GM21723 (cell line): ENCODE results near the gene DUSP2.

ENCODE experiments used
- ATAC-seq: cut with Tn5 transposase; IDR thresholded peaks from one replicate; pipeline ENCODE4 v1.9.1; 2021; ENCODE audit warnings: mild to moderate bottlenecking, moderate library complexity; ENCODE audit not compliant: unreplicated experiment

DUSP2 gene

GRCh38 chr2:96145036-96145847 is at the start of gene DUSP2:
Gene DUSP2, minus strand, starts transcription at chr2:96145440. Its CDS starts 86 bp downstream, at chr2:96145354.
- peak; percentile 53 for ATAC-seq

- ATAC-seq = no peak
Measured at GRCh38 chr2:96191937-96192670, 46.9 kb upstream of the DUSP2 start.

DNA sequence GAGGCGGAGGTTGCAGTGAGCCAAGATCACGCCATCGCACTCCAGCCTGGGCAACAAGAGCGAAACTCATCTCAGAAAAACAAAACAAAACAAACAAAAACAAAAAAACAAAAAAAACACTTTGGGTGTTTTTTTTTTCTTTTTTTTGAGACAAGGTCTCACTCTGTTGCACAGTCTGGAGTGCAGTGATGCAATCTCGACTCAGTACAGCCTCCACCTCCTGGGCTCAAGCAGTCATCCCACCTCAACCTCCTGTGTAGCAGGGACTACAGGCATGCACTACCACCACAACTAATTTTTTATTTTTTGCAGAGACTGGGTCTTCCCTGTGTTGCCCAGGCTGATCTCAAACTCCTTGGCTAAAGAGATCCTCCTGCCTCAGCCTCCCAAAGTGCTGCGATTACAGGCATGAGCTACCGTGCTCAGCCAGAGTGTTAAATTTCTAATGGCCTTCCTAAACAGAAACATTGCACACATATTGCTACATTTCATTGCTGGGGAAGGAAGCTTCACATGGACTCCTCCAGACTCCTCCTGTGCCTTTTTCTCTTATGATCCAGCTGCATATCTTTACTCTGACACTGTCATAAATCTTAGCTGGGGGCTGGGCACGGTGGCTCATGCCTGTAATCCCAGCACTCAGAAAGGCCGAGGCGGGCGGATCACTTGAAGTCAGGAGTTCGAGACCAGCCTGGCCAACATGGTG is 43.7 kb upstream of the DUSP2 start:
- ATAC-seq = no peak

DNA sequence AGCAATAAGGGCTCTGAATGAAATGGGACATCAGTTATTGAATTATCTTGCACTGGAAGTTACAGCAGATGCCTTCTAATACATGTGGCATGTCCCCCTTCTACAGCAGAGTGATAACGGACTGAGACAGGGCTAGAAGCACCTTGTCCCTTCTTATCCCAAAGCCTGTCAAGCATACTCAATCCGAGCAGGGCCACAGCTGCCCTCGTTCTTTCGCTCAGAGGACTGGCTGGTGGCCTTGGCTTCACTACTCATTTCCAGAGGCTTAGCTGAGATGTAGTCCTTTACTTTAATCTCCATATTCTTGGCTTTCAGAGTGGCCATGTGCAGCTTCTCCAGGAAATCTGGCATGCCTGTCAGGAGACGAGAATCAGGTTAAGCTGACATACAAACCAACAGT is 41.3 kb upstream of the DUSP2 start:
- no peak for ATAC-seq

GRCh38 chr2:96185516-96185915 is 40.3 kb upstream of the DUSP2 start:
- ATAC-seq = no peak

GRCh38 chr2:96184989-96185388 is 39.7 kb upstream of the DUSP2 start:
- ATAC-seq = no peak

- ATAC-seq = no peak
Measured at GRCh38 chr2:96184188-96184587, 38.9 kb upstream of the DUSP2 start.

- no peak for ATAC-seq
Measured at GRCh38 chr2:96181529-96181928, 36.3 kb upstream of the DUSP2 start.

DNA sequence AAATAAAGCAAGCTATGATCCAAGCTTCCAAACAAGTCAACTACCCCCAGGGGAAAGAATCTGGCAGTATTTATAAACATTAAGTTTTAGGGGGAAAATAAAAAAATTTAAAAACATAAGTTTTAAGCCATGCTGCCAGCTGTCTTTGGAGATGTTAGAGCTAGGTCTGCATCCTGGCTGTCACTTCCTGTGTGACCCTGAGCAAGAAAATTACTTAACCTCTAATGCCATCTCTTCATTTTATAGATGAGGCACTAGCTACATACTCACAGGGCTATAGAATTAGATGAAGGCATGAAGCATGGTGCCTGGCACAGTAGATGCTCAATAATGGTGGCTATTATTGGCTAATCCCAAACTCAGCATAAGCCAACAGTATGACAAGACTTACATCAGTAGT is 35.3 kb upstream of the DUSP2 start:
- ATAC-seq = no peak

DNA sequence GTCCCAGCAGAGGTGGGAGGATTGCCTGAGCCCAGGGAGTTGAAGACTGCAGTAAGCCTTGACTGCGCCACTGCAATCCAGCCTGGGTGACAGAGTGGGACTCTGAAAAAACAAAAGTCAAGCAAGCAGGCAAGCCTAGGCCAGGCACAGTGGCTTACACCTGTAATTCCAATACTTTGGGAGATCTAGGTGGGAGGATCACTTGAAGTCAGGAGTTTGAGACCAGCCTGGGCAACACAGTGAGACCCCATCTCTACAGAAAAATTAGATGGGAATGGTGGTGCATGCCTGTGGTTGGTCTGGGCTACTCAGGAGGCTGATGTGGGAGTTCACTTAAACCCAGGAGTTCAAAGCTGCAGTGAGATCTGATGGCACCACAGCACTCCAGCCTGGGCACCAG is 34.8 kb upstream of the DUSP2 start:
- ATAC-seq = no peak

DNA sequence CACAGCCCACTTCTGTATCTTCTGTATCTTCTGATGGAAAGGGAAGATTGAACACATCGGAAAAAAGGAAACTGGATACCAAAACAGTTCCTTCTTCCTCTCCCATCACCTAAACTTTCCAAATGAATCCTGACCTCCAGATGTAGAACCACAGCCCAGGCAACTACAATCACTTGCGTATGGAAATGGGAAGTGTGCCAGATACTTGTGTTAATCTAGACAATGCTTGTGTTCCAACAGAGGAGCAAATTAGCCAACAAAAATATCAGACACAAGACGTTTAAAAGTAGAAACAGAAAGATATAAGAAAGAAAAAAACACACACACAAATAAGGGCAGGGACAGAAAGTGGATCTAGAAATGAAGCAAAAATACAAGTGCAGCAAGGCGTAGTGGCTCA is 31.4 kb upstream of the DUSP2 start:
- no peak for ATAC-seq

DNA sequence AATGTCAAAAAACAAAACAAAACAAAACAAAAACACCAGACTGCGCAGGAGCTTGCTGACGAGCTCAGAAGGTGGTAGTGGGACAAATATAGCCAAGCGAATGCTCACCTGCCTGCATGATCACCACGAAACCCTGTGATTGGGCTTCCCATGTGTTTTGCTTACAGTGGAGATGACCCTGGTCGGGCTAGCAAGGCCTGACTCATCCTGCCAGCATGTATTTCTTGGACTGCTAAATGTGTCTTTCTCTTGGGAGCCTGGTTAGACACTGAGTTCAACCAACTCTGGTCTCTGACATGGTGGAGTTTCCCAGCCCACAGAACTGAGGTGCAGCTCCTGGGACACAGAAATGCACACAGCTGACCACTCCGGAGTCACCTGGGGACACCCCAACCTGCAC is 30.7 kb upstream of the DUSP2 start:
- ATAC-seq = no peak

- ATAC-seq = peak; percentile 77
Measured at GRCh38 chr2:96174251-96175144, 29.3 kb upstream of the DUSP2 start.

- no peak for ATAC-seq
Measured at GRCh38 chr2:96171831-96172230, 26.6 kb upstream of the DUSP2 start.

- no peak for ATAC-seq
Measured at GRCh38 chr2:96170626-96171025, 25.4 kb upstream of the DUSP2 start.

GRCh38 chr2:96169868-96170507 is 24.7 kb upstream of the DUSP2 start:
- no peak for ATAC-seq

DNA sequence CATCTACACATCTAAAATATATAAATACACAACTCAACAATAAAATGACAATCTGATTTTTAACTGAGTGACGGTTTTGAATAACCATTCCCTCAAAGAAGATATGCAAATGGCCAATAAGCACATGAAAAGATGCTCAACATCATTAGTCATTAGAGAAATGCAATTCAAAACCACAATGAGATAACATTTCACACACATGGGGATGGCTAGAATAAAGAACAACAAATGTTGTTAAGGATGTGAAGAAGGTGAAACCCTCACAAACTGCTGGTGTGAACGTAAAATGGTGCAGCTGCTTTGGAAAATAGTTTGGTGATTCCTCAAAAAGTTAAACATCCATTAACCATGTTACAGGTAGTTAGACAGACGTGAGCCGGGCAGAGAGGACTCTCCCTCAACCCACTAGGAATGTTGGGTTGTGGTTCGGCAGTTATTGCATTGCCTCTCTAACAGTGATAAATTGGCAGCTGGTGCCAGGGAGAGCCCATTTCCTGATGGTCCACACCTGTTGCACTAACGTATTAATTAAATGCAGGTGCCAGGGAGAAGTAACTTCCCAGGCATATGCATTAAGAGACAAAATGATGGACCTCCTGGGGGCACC is 22.3 kb upstream of the DUSP2 start:
- ATAC-seq = no peak

DNA sequence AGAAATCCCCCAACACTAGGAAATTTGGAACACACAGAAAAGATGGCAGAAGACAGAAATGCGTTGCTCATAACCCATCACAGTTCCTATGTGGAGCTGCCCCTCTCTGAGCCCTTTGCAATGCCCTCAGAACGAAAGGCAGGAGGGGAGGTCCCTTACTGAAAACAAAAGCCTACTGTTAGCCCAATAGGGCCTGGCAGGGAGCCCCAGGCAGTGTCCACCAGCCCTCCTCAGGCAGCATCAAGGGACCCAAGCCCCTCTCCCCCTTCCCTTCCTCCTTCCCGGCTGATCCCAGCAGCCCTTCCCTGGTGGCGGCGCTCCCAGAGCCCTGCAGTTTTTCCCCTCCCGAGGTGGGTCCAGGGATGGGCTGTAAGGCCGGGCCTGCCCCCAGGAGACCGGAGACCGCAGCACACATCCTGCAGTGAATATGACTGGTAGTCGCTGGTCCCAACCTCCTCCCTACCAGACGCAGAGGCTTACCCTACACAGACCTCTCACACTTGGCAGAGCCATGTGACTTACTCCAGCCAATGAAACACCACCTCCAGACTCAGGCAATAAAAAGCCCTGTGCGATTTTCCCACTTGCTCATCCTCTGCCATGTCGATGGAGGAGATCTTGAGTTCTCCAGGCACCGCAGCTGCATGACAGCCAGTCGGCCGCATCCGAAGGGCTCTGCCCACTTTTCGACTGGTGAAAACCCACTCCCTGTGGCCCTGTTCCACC is 19.4 kb upstream of the DUSP2 start:
- ATAC-seq = peak; percentile 64

GRCh38 chr2:96163768-96164429 is 18.7 kb upstream of the DUSP2 start:
- ATAC-seq = peak; percentile 58
